ENCODE measurements around the gene ZFYVE16. TPM values are rescaled to one million over a fixed set of nuclear protein-coding genes. Genes with fewer than 3 reads are reported as not detected.

Gene ZFYVE16
- total RNA-seq, 1 experiment from 2014 or later, result 21.9 TPM

- Histone ChIP-seq H3K9ac (ENCODE audit: extremely low read depth, insufficient read length, low read length) (no peak overlapping the region), H4K8ac (replicated peaks; ENCODE audit: insufficient read length, low read depth, low read length) (no peak overlapping the region), H3K56ac (ENCODE audit: insufficient read length, low read depth, low read length) (no peak overlapping the region), H4K20me1 (ENCODE audit: control insufficient read depth, insufficient read depth, insufficient read length) (no peaks in the 10 kb centered on the region), H3K79me1 (ENCODE audit: insufficient read depth, low read depth, low read length, poor library complexity, severe bottlenecking) (no peaks in the 10 kb centered on the region), H3K4me2 (ENCODE audit: insufficient read depth, insufficient read length, low read length) (no peak overlapping the region), H2BK15ac (ENCODE audit: low read depth, low read length) (no peak overlapping the region), H2BK20ac (ENCODE audit: low read depth, low read length, poor library complexity, severe bottlenecking) (no peak overlapping the region), H3K23ac (ENCODE audit: insufficient read length, low read depth, low read length) (no peak overlapping the region), H3K18ac (ENCODE audit: insufficient read length, low read depth, low read length) (no peak overlapping the region), H3K27me3 (ENCODE audit: insufficient read depth, low read length) (no peaks in the 10 kb centered on the region), H2BK5ac (ENCODE audit: insufficient read length, low read length) (no peak overlapping the region), H4K5ac (ENCODE audit: insufficient read length, low read depth, low read length) (no peak overlapping the region), H2BK120ac (ENCODE audit: low read depth, low read length, poor library complexity, severe bottlenecking) (no peak overlapping the region), H2AK5ac (ENCODE audit: insufficient read length, low read length) (no peak overlapping the region), H3K27ac (ENCODE audit: insufficient read length, low read depth, low read length) (no peak overlapping the region), H3K79me2 (ENCODE audit: insufficient read depth, low read length) (no peaks in the 10 kb centered on the region), H3T11ph (ENCODE audit: low read length) (no peak overlapping the region), H4K91ac (ENCODE audit: insufficient read length, low read depth, low read length) (no peak overlapping the region), H3K23me2 (ENCODE audit: insufficient read length, low read depth, low read length, poor library complexity, severe bottlenecking) (no peaks in the 10 kb centered on the region), H2AFZ (ENCODE audit: low read length) (no peak overlapping the region), H3K4me1 (ENCODE audit: insufficient read depth, low read length) (no peaks in the 10 kb centered on the region), H2BK12ac (ENCODE audit: insufficient read length, low read depth, low read length) (no peak overlapping the region), H3K14ac (ENCODE audit: insufficient read depth, low read length) (no peak overlapping the region), H3K9me3 (ENCODE audit: control insufficient read depth, low read depth, low read length) (no peaks in the 10 kb centered on the region), H3K4ac (ENCODE audit: low read depth, low read length) (no peak overlapping the region)
- no CpG with 5 or more reads among the region's 3 CpGs for WGBS (ENCODE audit: extremely low coverage, insufficient read length, low lambda C conversion rate)
- no peaks in the 10 kb centered on the region for H3K4me1 Mint-ChIP-seq
- DNase-seq, result no peak
- no peak for TF ChIP-seq CTCF (conservative IDR thresholded peaks at IDR 0.05)
- H3K27me3 Mint-ChIP-seq (ENCODE audit: low read depth), result no peaks in the 10 kb centered on the region; the same call in 1 of the 2 replicates
- peak overlapping the region in 1 of 3 experiments; percentile 40; a peak in 1 of 7 replicates for H3K27ac Mint-ChIP-seq
- no peak overlapping the region for H3K4me3 Mint-ChIP-seq
- peaks cover 0 to 7% (median 0%) of the 10 kb centered on the region in 3 experiments; a peak in 4 of 7 replicates for H3K36me3 Mint-ChIP-seq (ENCODE audit: insufficient read depth in 1 of 3, low read depth in 3 of 3)
- peaks cover 4 to 8% of the 10 kb centered on the region in 2 experiments; a peak in 3 of 5 replicates for H3K9me3 Mint-ChIP-seq
Observed at GRCh38 chr5:80376557-80376956, 31.3 kb upstream of the ZFYVE16 start.

All from H9 (cell line).